Measurements from ENCODE around the gene SLC38A11.

SLC38A11 gene

DNA sequence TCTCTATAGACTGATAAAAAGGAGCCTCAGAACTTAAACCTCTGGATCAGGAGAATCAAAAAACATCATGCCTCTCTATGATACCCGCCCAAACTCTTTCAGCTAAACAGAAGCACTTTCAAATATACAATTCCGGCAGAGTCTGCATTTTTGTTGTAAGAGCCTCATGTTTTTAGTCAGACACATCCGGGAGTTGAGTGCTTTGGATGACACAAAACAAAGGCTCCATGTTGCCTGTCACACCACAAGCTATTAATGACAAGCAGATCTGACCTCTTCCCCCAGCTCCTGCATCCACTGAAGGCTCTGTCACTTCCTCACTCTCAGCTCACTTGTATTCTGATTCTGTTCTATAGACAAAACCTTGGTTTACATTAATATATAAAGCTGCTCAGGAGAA, 33.2 kb downstream of the SLC38A11 start:
- TF ChIP-seq, protein P1, sequence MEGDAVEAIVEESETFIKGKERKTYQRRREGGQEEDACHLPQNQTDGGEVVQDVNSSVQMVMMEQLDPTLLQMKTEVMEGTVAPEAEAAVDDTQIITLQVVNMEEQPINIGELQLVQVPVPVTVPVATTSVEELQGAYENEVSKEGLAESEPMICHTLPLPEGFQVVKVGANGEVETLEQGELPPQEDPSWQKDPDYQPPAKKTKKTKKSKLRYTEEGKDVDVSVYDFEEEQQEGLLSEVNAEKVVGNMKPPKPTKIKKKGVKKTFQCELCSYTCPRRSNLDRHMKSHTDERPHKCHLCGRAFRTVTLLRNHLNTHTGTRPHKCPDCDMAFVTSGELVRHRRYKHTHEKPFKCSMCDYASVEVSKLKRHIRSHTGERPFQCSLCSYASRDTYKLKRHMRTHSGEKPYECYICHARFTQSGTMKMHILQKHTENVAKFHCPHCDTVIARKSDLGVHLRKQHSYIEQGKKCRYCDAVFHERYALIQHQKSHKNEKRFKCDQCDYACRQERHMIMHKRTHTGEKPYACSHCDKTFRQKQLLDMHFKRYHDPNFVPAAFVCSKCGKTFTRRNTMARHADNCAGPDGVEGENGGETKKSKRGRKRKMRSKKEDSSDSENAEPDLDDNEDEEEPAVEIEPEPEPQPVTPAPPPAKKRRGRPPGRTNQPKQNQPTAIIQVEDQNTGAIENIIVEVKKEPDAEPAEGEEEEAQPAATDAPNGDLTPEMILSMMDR (conservative IDR thresholded peaks at IDR 0.05; ENCODE audit: control insufficient read depth, insufficient read depth, low read depth, low read length) = no peak
- H3K4me3 ChIP-seq (ENCODE audit: control insufficient read depth, low read depth, low read length) = no peak overlapping the region
- DNase-seq (ENCODE audit: low read depth) = peak; percentile 11

DNA sequence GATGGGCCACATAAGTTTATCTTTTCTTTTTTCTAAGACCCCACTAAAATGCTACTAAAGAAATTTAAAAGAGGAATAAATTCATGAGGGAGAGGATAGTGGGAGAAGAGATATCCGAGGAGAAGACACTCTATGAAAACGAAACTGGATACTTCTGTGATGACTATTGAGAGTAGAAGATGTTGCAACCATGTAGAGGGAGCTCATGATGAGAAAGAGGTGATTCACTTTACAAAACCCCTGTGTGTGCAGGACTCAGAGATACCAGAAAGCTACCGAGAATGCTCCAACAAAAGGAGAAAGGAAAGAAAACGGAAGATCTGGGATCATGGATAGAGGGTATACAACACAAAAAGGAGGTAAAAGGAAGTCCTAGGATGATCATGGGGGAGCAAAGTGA, 34.9 kb downstream of the SLC38A11 start:
- TF ChIP-seq, protein P1 (conservative IDR thresholded peaks at IDR 0.05; ENCODE audit: control insufficient read depth, insufficient read depth, low read depth, low read length) = no peak
- no peak overlapping the region for H3K4me3 ChIP-seq (ENCODE audit: control insufficient read depth, low read depth, low read length)
- peak; percentile 94 for DNase-seq (ENCODE audit: low read depth)

- DNase-seq (ENCODE audit: low read depth) = peak; percentile 25
- TF ChIP-seq, protein P1 (conservative IDR thresholded peaks at IDR 0.05; ENCODE audit: control insufficient read depth, insufficient read depth, low read depth, low read length) = peak; percentile 42
- H3K4me3 ChIP-seq (ENCODE audit: control insufficient read depth, low read depth, low read length) = no peak overlapping the region
Observed at GRCh38 chr2:164917296-164917903, 37.9 kb downstream of the SLC38A11 start.

DNA sequence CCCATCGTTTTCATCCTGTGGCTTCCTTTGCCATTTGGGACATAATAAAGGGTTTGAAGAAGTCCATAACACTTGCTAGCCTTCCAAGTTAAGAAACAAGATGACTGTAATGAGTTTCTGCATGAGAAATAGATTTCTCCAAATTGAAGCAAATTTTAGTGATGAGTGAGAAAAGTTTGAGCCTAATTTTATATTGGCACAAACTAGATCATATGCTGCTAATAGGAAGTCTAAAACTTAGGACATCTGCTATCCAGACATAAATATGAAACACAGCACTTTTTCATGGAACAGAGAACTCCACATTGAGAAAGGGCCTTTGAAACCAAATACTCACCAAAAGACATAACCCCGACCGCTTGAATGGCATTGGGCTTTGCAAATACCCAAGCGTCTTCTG, 39.8 kb downstream of the SLC38A11 start:
- TF ChIP-seq, protein P1 (conservative IDR thresholded peaks at IDR 0.05; ENCODE audit: control insufficient read depth, insufficient read depth, low read depth, low read length) = no peak
- no peak for DNase-seq (ENCODE audit: low read depth)
- no peak overlapping the region for H3K4me3 ChIP-seq (ENCODE audit: control insufficient read depth, low read depth, low read length)

DNA sequence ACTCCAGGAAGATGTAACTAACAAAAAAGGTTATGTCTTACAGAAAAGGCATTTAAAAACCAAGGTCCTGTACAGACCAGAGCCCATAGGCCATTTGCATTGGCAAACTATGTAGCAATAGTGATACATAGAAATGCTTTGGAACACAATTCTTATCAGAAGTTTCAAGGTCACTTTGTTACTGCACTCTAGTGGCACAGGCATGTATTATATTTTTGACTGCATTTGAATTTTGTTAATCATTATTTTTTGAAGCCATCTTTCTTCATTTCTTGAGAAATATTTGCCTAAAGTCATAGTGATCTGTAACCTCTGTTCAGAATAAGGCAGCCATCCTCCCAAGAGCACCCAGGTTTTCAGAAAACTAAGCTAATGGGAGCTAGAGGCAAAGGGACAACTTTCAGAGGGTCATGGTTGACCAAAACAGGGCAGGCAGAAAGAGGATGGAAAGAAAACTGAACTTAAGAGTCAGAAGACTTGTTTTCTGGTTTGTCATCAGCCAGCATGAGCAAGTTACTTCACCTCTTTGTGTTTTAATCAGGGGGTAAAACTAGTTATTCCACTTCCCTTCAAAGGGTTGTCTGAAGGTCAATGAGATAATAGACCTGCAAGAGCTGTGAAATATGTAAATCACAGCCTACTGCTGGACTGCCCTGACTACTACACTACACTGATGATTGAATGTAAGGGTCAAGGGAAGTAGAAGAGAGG, 41.5 kb downstream of the SLC38A11 start:
- TF ChIP-seq, protein P1 (conservative IDR thresholded peaks at IDR 0.05; ENCODE audit: control insufficient read depth, insufficient read depth, low read depth, low read length) = peak; percentile 32
- H3K4me3 ChIP-seq (ENCODE audit: control insufficient read depth, low read depth, low read length) = no peak overlapping the region
- peak; percentile 33 for DNase-seq (ENCODE audit: low read depth)

- no peak overlapping the region for H3K4me3 ChIP-seq (ENCODE audit: control insufficient read depth, low read depth, low read length)
- TF ChIP-seq, protein P1 (conservative IDR thresholded peaks at IDR 0.05; ENCODE audit: control insufficient read depth, insufficient read depth, low read depth, low read length) = no peak
- DNase-seq (ENCODE audit: low read depth) = no peak
Observed at GRCh38 chr2:164913011-164913410, 42.3 kb downstream of the SLC38A11 start.
